ENCODE data around the gene RNF225. TPM values are rescaled to one million over a fixed set of nuclear protein-coding genes. Genes with fewer than 3 reads are reported as not detected.
"Not testable (repeated sequence)": the region's sequence is repeated elsewhere in the genome, so short reads cannot be mapped to it uniquely, and the experiment has no call there.

RNF225 gene
- total RNA-seq = not detected
- polyA plus RNA-seq = not detected
- long read RNA-seq, donor 1 = 0 reads
- long read RNA-seq, donor 2 = 0 reads

- ATAC-seq (ENCODE audit: low FRiP score) = no peak
- Histone ChIP-seq H3K36me3 (ENCODE audit: control insufficient read depth in 1 of 2, insufficient read depth in 2 of 2, low read length in 1 of 2) (peaks cover 3 to 16% of the 10 kb centered on the region in 2 donors), H3K9me3 (ENCODE audit: control insufficient read depth, low read length) (no peaks in the 10 kb centered on the region), H3K4me1 (ENCODE audit: control insufficient read depth in 1 of 2, insufficient read depth in 2 of 2, low read length in 2 of 2) (no peaks in the 10 kb centered on the region), H3K4me3 (ENCODE audit: low read length in 2 of 2) (no peak within 1 kb of the TSS), H3K27me3 (ENCODE audit: control insufficient read depth in 1 of 2, insufficient read depth in 2 of 2, low read length in 1 of 2) (no peaks in the 10 kb centered on the region), H3K27ac (ENCODE audit: low read depth in 1 of 2, low read length in 2 of 2) (no peak within 1 kb of the TSS)
- intact Hi-C loops (cut with DNase I) = no loop called here
- peak in 1 of 2 donors; percentile 29 for DNase-seq
- 37 to 38% methylated on average over 20 to 21 of the region's 21 CpGs for WGBS, 2 donors
Observed at GRCh38 chr19:58395220-58395978, at the start of gene RNF225. TSS of gene RNF225 (plus strand) at chr19:58395656. CDS start at chr19:58396090, 434 bp downstream.

GRCh38 chr19:58346961-58347929 is 48.2 kb upstream of the RNF225 start:
- DNase-seq = peak; percentile 76 to 81

GRCh38 chr19:58348080-58348479 is 47.4 kb upstream of the RNF225 start:
- H3K27ac ChIP-seq (ENCODE audit: low read depth in 1 of 2, low read length in 2 of 2); intact Hi-C loops (cut with DNase I); H3K27me3 ChIP-seq (ENCODE audit: control insufficient read depth in 1 of 2, insufficient read depth in 2 of 2, low read length in 1 of 2); H3K36me3 ChIP-seq (ENCODE audit: control insufficient read depth in 1 of 2, insufficient read depth in 2 of 2, low read length in 1 of 2); H3K9me3 ChIP-seq (ENCODE audit: control insufficient read depth, low read length); ATAC-seq (ENCODE audit: low FRiP score); H3K4me1 ChIP-seq (ENCODE audit: control insufficient read depth in 1 of 2, insufficient read depth in 2 of 2, low read length in 2 of 2): not testable (repeated sequence)
- H3K4me3 ChIP-seq (ENCODE audit: low read length in 2 of 2) = peak overlapping the region in 1 of 2 donors; percentile 48
- 19 to 29% methylated on average over 12 of the region's 12 CpGs for WGBS, 2 donors
- DNase-seq = peak in 1 of 2 donors; percentile 22

More at GRCh38 chr19:58346961-58347929, 48.2 kb upstream of the RNF225 start:
- H3K36me3 ChIP-seq (ENCODE audit: control insufficient read depth in 1 of 2, insufficient read depth in 2 of 2, low read length in 1 of 2) = no peaks in the 10 kb centered on the region
- intact Hi-C loops (cut with DNase I) = no loop called here
- WGBS, 2 donors = 1 to 3% methylated on average over 72 to 82 of the region's 82 CpGs
- no peaks in the 10 kb centered on the region for H3K27me3 ChIP-seq (ENCODE audit: control insufficient read depth in 1 of 2, insufficient read depth in 2 of 2, low read length in 1 of 2)
- H3K4me1 ChIP-seq (ENCODE audit: control insufficient read depth in 1 of 2, insufficient read depth in 2 of 2, low read length in 2 of 2) = no peaks in the 10 kb centered on the region
- no peaks in the 10 kb centered on the region for H3K9me3 ChIP-seq (ENCODE audit: control insufficient read depth, low read length)
- peak; percentile 93 for ATAC-seq (ENCODE audit: low FRiP score)
- no peak overlapping the region for H3K27ac ChIP-seq (ENCODE audit: low read depth in 1 of 2, low read length in 2 of 2)
- H3K4me3 ChIP-seq (ENCODE audit: low read length in 2 of 2) = peak overlapping the region in 1 of 2 donors; percentile 48

DNA sequence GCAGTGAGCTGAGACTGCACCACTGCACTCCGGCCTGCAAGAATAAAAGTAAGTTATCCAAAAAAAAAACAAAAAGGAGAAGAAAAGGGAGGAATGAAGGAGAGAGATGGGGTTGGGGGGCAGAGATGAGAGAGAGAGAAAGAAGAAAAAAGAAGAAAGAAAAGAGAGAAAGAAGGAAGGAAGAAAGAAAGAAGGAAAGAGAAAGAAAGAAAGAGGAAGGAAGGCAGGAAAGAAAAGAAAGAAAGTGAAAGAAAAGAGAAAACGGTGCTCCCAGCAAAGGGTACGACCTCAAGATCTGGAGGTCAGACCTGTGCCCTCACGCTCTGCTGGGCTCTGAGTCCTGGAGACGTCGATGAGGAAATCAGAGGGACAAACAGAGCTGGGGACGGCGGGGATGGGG is 45.9 kb upstream of the RNF225 start:
- intact Hi-C loops (cut with DNase I) = no loop called here
- H3K4me1 ChIP-seq (ENCODE audit: control insufficient read depth in 1 of 2, insufficient read depth in 2 of 2, low read length in 2 of 2) = no peaks in the 10 kb centered on the region
- no peaks in the 10 kb centered on the region for H3K9me3 ChIP-seq (ENCODE audit: control insufficient read depth, low read length)
- no peak overlapping the region for H3K4me3 ChIP-seq (ENCODE audit: low read length in 2 of 2)
- no peak overlapping the region for H3K27ac ChIP-seq (ENCODE audit: low read depth in 1 of 2, low read length in 2 of 2)
- DNase-seq (peak in 1 of 2 donors; percentile 2), ATAC-seq (ENCODE audit: low FRiP score) (no peak)
- H3K27me3 ChIP-seq (ENCODE audit: control insufficient read depth in 1 of 2, insufficient read depth in 2 of 2, low read length in 1 of 2) = no peaks in the 10 kb centered on the region
- 38 to 57% methylated on average over 8 of the region's 8 CpGs for WGBS, 2 donors
- no peaks in the 10 kb centered on the region for H3K36me3 ChIP-seq (ENCODE audit: control insufficient read depth in 1 of 2, insufficient read depth in 2 of 2, low read length in 1 of 2)

DNA sequence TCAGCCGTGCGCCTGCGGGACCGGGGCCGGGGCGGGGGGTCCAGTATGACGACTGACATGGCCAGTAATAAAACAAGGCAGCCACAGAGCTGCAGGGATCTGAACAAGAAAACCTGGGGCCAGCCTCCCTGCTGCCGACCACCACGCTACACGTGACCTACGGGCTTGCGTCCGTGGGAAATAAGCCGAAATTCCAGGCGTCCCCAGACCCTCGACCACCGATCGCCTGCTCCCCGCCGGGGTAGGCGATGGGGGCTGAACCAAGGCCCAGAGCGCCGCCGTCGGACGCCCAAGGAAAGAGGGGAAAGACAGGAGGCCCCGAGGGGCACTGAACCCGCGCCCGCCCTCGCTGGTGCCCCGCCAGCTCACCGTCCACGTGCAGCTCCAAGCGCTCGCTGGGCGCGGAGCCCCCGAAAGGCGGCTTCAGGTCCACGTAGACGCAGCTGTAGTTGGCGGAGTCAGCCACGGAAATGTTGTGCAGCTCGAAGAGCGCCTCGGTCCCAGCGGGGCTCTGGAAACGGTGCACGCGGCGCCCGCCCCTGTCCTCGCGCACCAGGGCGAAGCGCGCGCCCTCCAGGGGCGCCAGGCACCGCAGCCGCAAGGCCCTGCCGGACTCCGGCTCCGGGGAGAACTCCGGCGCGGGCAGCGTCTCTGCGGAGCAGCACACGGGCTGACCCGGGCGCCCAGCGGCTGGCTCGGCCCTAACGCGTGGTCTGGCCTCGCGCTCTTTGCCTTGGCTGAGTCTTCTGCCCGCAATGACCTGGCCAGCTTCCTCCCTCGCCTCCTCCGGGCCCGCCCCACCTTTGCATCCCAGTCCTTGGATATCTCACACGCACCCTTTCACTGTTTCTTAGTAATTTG is 45.2 kb upstream of the RNF225 start:
- no peak for ATAC-seq (ENCODE audit: low FRiP score)

DNA sequence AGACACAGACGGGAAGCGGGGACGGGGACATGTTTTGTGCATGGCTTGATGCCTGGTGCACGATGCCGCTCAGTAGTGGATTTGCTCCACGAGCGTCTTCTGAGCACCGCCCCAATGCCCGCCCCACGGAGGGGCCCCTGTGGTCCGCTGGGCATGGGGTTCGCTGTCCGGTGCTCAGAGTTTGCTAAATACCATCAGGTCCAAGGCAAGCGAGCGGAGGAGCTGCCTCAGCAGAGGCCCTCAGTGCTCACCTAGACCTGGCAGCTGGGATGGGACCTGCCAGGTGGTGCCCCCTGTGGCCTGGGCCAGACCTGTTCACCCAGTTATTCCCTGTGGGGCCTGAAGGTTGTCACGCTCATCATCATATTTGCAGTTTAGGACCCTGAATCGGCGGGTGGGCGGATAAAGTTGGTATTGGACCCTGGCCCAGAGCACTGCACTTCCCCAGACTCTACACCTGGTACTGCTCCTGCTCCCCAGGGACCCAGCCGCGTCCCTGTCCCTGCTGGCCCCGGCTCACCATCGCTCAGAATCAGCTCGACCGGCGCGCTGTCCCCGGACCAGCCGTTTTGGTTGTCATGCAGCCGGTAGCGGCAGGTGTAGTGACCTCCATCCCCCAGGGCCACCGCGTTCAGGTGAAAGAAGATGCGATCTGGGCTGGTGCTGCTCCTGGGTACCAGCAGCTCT is 44.4 kb upstream of the RNF225 start:
- Histone ChIP-seq H3K4me3 (ENCODE audit: low read length in 2 of 2) (no peak overlapping the region), H3K27me3 (ENCODE audit: control insufficient read depth in 1 of 2, insufficient read depth in 2 of 2, low read length in 1 of 2) (no peaks in the 10 kb centered on the region), H3K4me1 (ENCODE audit: control insufficient read depth in 1 of 2, insufficient read depth in 2 of 2, low read length in 2 of 2) (no peaks in the 10 kb centered on the region), H3K9me3 (ENCODE audit: control insufficient read depth, low read length) (no peaks in the 10 kb centered on the region), H3K36me3 (ENCODE audit: control insufficient read depth in 1 of 2, insufficient read depth in 2 of 2, low read length in 1 of 2) (no peaks in the 10 kb centered on the region), H3K27ac (ENCODE audit: low read depth in 1 of 2, low read length in 2 of 2) (no peak overlapping the region)
- DNase-seq (peak in 1 of 2 donors; percentile 69), ATAC-seq (ENCODE audit: low FRiP score) (no peak)
- intact Hi-C loops (cut with DNase I) = no loop called here
- WGBS, 2 donors = 54 to 74% methylated on average over 34 of the region's 34 CpGs

More for the DNA sequence above, 45.2 kb upstream of the RNF225 start:
- no peaks in the 10 kb centered on the region for H3K4me1 ChIP-seq (ENCODE audit: control insufficient read depth in 1 of 2, insufficient read depth in 2 of 2, low read length in 2 of 2)
- no peaks in the 10 kb centered on the region for H3K9me3 ChIP-seq (ENCODE audit: control insufficient read depth, low read length)
- peak; percentile 30 to 74 for DNase-seq
- intact Hi-C loops (cut with DNase I) = no loop called here
- H3K27ac ChIP-seq (ENCODE audit: low read depth in 1 of 2, low read length in 2 of 2) = no peak overlapping the region
- H3K27me3 ChIP-seq (ENCODE audit: control insufficient read depth in 1 of 2, insufficient read depth in 2 of 2, low read length in 1 of 2) = no peaks in the 10 kb centered on the region
- no peaks in the 10 kb centered on the region for H3K36me3 ChIP-seq (ENCODE audit: control insufficient read depth in 1 of 2, insufficient read depth in 2 of 2, low read length in 1 of 2)
- H3K4me3 ChIP-seq (ENCODE audit: low read length in 2 of 2) = no peak overlapping the region
- WGBS, 2 donors = 10 to 24% methylated on average over 82 to 84 of the region's 84 CpGs

DNA sequence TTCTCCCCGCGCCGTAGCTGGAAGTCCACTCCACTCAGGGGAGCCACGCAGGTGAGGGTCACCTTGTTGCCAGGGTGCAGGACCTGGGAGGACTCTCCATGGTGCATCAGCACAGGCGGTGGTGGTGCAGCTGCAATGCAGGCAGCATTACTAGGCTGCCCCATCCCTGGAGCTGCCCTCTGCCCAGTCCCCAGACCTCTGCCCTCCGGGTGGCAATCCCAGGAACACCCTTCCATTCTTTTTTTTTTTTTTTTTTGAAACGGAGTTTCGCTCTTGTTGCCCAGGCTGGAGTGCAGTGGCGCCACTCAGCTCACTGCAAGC is 43.9 kb upstream of the RNF225 start:
- Histone ChIP-seq H3K27ac (ENCODE audit: low read depth in 1 of 2, low read length in 2 of 2) (no peak overlapping the region), H3K36me3 (ENCODE audit: control insufficient read depth in 1 of 2, insufficient read depth in 2 of 2, low read length in 1 of 2) (no peaks in the 10 kb centered on the region), H3K4me3 (ENCODE audit: low read length in 2 of 2) (no peak overlapping the region), H3K27me3 (ENCODE audit: control insufficient read depth in 1 of 2, insufficient read depth in 2 of 2, low read length in 1 of 2) (no peaks in the 10 kb centered on the region), H3K9me3 (ENCODE audit: control insufficient read depth, low read length) (no peaks in the 10 kb centered on the region), H3K4me1 (ENCODE audit: control insufficient read depth in 1 of 2, insufficient read depth in 2 of 2, low read length in 2 of 2) (no peaks in the 10 kb centered on the region)
- intact Hi-C loops (cut with DNase I) = no loop called here
- DNase-seq (peak in 1 of 2 donors; percentile 29), ATAC-seq (ENCODE audit: low FRiP score) (no peak)
- 82 to 91% methylated on average over 7 to 9 of the region's 9 CpGs for WGBS, 2 donors
